Endothelial cell of umbilical vein (primary cell): Measurements from ENCODE around the gene PERM1. TPM values are rescaled to one million over a fixed set of nuclear protein-coding genes. Genes with fewer than 3 reads are reported as not detected.
A peak's percentile ranks its signal among the peaks of the same experiment; 100 is the strongest.

Experiments
- BruUV-seq: library from RNA; stranded (reverse); fragments of 400-500 nt; replicated peaks from 2 replicates; lab custom pipeline; 2021; lab: Mats Ljungman, UMichigan
- CTCF ChIA-PET: fragments of 300-600, 350-600 bp; sonication (Branson Sonifier 250); formaldehyde crosslinking; loops from one replicate; lab custom pipeline; 2021; ENCODE audit warnings: antibody characterized with exemption, inconsistent platforms; lab: Charles Lee
- POLR2A ChIA-PET: fragments of 300-600, 350-600 bp; sonication (Branson Sonifier 250); formaldehyde crosslinking; loops from one replicate; lab custom pipeline; 2021; ENCODE audit warnings: antibody characterized with exemption, inconsistent platforms; lab: Charles Lee
- DNase-seq: peaks from one replicate; pipeline ENCODE4 v3.0.0-alpha.2; 2011; ENCODE audit warnings: low read depth, low spot score
- FAIRE-seq: peaks from 2 replicates; lab custom pipeline; 2011; peaks lifted over from hg19 to GRCh38; lab: Jason Lieb, UNC
- H2AFZ ChIP-seq: 2 replicates; pipeline ENCODE4 v1.6.0; 2012; ENCODE audit warnings: low read depth, low read length, control low read depth, inconsistent platforms
- H3K27ac ChIP-seq: 2 replicates; pipeline ENCODE4 v1.5.1; 2011; ENCODE audit warnings: low read depth, mild to moderate bottlenecking, control low read depth, low read length, moderate library complexity; ENCODE audit not compliant: insufficient read depth
- H3K27me3 ChIP-seq, 2 experiments: 2 replicates each; pipeline versions ENCODE4 v1.6.0 to v1.6.1; 2011; ENCODE audit warnings: low read length in 2 of 2, mixed read lengths in 1 of 2; ENCODE audit not compliant: control insufficient read depth in 2 of 2, insufficient read depth in 2 of 2
- H3K36me3 ChIP-seq, 2 experiments: 2 replicates in 1 of 2; 3 replicates in 1 of 2; pipeline ENCODE4 v1.5.1; 2011; ENCODE audit warnings: low read length in 2 of 2, mild to moderate bottlenecking in 1 of 2, moderate library complexity in 1 of 2; ENCODE audit not compliant: control insufficient read depth in 2 of 2, insufficient read depth in 2 of 2; ENCODE audit errors: extremely low read depth in 1 of 2
- H3K4me1 ChIP-seq: 3 replicates; pipeline ENCODE4 v1.5.1; 2011; ENCODE audit warnings: mild to moderate bottlenecking, low read length; ENCODE audit not compliant: control insufficient read depth, insufficient read depth; ENCODE audit errors: extremely low read depth
- H3K4me2 ChIP-seq: 2 replicates; pipeline ENCODE4 v1.6.1; 2011; ENCODE audit warnings: low read length, control low read depth, mixed read lengths; ENCODE audit not compliant: insufficient read depth
- H3K4me3 ChIP-seq, 3 experiments: fragments of 200-600 bp in 1 of 3; sonication (generic), shearing (Covaris generic) in 1 of 3; replicated peaks in 1 of 3; 2 replicates each; pipeline ENCODE4 v1.5.1; 2011 to 2016; ENCODE audit warnings: control low read depth in 3 of 3, low read length in 3 of 3, mild to moderate bottlenecking in 2 of 3, inconsistent platforms in 1 of 3, low read depth in 1 of 3, moderate library complexity in 1 of 3; ENCODE audit not compliant: insufficient read depth in 1 of 3
- H3K79me2 ChIP-seq: 2 replicates; pipeline ENCODE4 v1.6.0; 2012; ENCODE audit warnings: low read length, inconsistent platforms; ENCODE audit not compliant: control insufficient read depth, insufficient read depth
- H3K9ac ChIP-seq: replicated peaks from 2 replicates; pipeline ENCODE3; 2011; ENCODE audit warnings: low read length, control low read depth; ENCODE audit not compliant: insufficient read depth; ENCODE audit errors: extremely low read depth
- H3K9me1 ChIP-seq: replicated peaks from 3 replicates; pipeline ENCODE4 v1.6.0; 2011; ENCODE audit warnings: mild to moderate bottlenecking, low read length; ENCODE audit not compliant: control insufficient read depth, insufficient read depth; ENCODE audit errors: extremely low read depth
- H3K9me3 ChIP-seq: replicated peaks from 2 replicates; pipeline ENCODE4 v1.5.1; 2012; ENCODE audit warnings: low read length, inconsistent platforms; ENCODE audit not compliant: control insufficient read depth, insufficient read depth
- H4K20me1 ChIP-seq: replicated peaks from 2 replicates; pipeline ENCODE3; 2011; ENCODE audit warnings: mild to moderate bottlenecking, low read length; ENCODE audit not compliant: control insufficient read depth, insufficient read depth; ENCODE audit errors: extremely low read depth
- EZH2 ChIP-seq: IDR thresholded peaks from 2 replicates; pipeline ENCODE4 v1.6.1; 2012; ENCODE audit warnings: borderline replicate concordance, low read depth, mild to moderate bottlenecking, moderate library complexity, low read length, inconsistent platforms; ENCODE audit not compliant: severe bottlenecking
- FOS ChIP-seq: IDR thresholded peaks from 2 replicates; pipeline ENCODE4 v1.6.1; 2011; ENCODE audit warnings: mild to moderate bottlenecking, low read length, moderate library complexity, borderline replicate concordance; ENCODE audit not compliant: insufficient read depth
- GATA2 ChIP-seq: IDR thresholded peaks from 2 replicates; pipeline ENCODE4 v1.7.0; 2011; ENCODE audit warnings: low read depth, mild to moderate bottlenecking, moderate library complexity, mixed read lengths, low read length; ENCODE audit not compliant: insufficient read length, insufficient read depth
- JUN ChIP-seq: IDR thresholded peaks from 2 replicates; pipeline ENCODE4 v1.6.1; 2011; ENCODE audit warnings: borderline replicate concordance, low read depth; ENCODE audit not compliant: insufficient read length, insufficient read depth
- MYC ChIP-seq: IDR thresholded peaks from one replicate; pipeline ENCODE4 v1.6.1; 2011; ENCODE audit warnings: mild to moderate bottlenecking, low read depth, low read length
- POLR2A ChIP-seq: IDR thresholded peaks from 2 replicates; pipeline ENCODE4 v1.6.1; 2012; ENCODE audit warnings: low read depth, mild to moderate bottlenecking, control low read depth, low read length
- POLR2AphosphoS5 ChIP-seq: IDR thresholded peaks from 2 replicates; pipeline ENCODE4 v1.6.1; 2012; ENCODE audit warnings: low read depth, mild to moderate bottlenecking, control low read depth, low read length, moderate library complexity; ENCODE audit not compliant: insufficient read depth
- dilution Hi-C: fragments of 300-500 bp; cut with MboI; formaldehyde crosslinking; loops from one replicate; pipeline ENCODE4 v1.15.0; 2019; ENCODE audit warnings: low sequenced_read_pairs; ENCODE audit not compliant: extremely low pct_ligation_motif_present
- intact Hi-C: fragments of 100-400 bp; cut with micrococcal nuclease; formaldehyde crosslinking; loops from one replicate; pipeline ENCODE4 v1.10.0; 2022
- polyA plus RNA-seq, 4 experiments: library from polyadenylated mRNA; depleted of rRNA in 3 of 4; stranded (reverse) in 3 of 4; unstranded in 1 of 4; fragments of >200 nt; gene quantifications; 2 replicates each; pipeline versions ENCODE4 v1.2.1 to v1.2.3, GENCODE V29; 2011 to 2012; ENCODE audit warnings: missing spikeins in 1 of 4
- total RNA-seq: library from RNA; stranded (reverse); gene quantifications from 2 replicates; pipeline ENCODE4 v1.2.3, GENCODE V29; 2021
- TF ChIP-seq, protein P1 (sequence below): IDR thresholded peaks from 2 replicates; pipeline ENCODE4 v1.6.1; 2011; ENCODE audit not compliant: insufficient read depth, insufficient read length
- TF ChIP-seq, protein P2 (sequence below), 2 donors: IDR thresholded peaks; 1 replicate in 1 of 2; 2 replicates in 1 of 2; pipeline ENCODE4 v1.5.1; 2011; ENCODE audit warnings: low read length in 2 of 2, mild to moderate bottlenecking in 2 of 2, moderate library complexity in 2 of 2, control low read depth in 1 of 2, inconsistent platforms in 1 of 2, low read depth in 1 of 2; ENCODE audit not compliant: insufficient read depth in 1 of 2; ENCODE audit errors: extremely low read depth in 1 of 2

PERM1 gene
- total and polyA plus RNA-seq, 2 donors (not counting 3 experiments of a cell fraction or from before 2014, with no cell fraction given) = not detected

DNA sequence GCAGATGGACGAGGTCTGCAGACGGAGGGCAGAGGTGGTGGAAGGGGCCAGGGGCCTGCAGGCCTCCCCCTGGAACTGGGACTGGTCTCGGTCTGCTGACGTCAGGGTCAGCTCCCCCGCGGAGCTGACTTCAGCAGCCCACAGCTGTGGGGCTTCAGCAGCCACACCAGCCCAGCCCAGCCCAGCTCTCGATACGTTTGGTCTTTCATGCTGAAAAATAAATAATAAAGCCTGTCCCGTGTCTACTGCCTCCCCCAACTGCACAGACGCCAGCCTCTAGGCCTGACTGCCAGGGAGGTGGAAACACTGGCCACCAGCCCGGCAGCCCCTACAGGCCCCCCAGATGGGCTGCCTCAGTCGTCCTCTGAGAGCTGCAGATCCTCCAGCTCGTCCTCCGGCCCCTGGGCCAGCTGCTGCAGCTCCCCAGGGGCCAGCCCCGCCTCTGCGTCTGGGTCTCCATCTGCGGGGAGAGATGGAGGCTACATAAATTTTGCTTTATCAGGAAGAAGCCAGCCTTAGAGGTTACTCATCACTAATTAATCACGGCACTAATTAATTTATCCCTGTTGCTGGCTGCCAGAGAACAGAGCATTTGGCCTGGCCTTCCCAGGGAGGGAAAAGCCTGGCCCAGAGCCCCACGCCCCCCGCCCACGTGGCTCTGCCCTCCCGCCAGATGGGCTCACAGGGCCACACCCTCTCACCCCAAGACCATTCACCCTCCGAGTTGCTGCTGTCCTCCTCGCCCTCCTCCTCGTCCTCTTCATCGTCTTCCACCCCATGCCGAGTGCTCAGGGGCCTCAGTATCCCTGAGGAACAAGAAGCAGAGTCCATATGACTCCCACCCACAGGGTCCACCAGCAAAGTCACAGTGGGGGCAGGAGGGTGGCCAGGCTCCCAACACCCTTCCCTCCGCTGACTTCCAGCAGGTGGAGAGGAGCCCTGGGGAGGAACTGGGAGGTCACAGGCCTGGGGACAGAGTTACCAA is 37.3 kb downstream of the PERM1 start:
- Histone ChIP-seq H3K27me3 (peaks cover 7 to 29% of the 10 kb centered on the region in 2 experiments), H3K36me3 (peaks cover 0 to 25% of the 10 kb centered on the region in 2 experiments), H3K4me3 (no peak overlapping the region), H4K20me1 (no peaks in the 10 kb centered on the region), H3K4me2 (no peak overlapping the region), H3K27ac (no peak overlapping the region), H3K79me2 (no peaks in the 10 kb centered on the region), H3K4me1 (peaks cover 12% of the 10 kb centered on the region), H3K9ac (no peak overlapping the region), H3K9me1 (no peaks in the 10 kb centered on the region), H2AFZ (no peak overlapping the region), H3K9me3 (no peaks in the 10 kb centered on the region)
- ChIA-PET POLR2A (no interaction called here), CTCF (interaction anchor here (1.1 to 1.6 kb wide), 2 partner anchors 15 to 75 kb away, joined by 3 to 7 read pairs; partner anchors contain the start of gene NOC2L)
- dilution Hi-C loops = no loop called here
- TF ChIP-seq MYC = no peak
- no peak for TF ChIP-seq FOS
- TF ChIP-seq, protein P1, sequence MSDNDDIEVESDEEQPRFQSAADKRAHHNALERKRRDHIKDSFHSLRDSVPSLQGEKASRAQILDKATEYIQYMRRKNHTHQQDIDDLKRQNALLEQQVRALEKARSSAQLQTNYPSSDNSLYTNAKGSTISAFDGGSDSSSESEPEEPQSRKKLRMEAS = no peak
- TF ChIP-seq GATA2 = no peak
- no peak for TF ChIP-seq POLR2AphosphoS5
- no peak for TF ChIP-seq POLR2A
- TF ChIP-seq, protein P2, sequence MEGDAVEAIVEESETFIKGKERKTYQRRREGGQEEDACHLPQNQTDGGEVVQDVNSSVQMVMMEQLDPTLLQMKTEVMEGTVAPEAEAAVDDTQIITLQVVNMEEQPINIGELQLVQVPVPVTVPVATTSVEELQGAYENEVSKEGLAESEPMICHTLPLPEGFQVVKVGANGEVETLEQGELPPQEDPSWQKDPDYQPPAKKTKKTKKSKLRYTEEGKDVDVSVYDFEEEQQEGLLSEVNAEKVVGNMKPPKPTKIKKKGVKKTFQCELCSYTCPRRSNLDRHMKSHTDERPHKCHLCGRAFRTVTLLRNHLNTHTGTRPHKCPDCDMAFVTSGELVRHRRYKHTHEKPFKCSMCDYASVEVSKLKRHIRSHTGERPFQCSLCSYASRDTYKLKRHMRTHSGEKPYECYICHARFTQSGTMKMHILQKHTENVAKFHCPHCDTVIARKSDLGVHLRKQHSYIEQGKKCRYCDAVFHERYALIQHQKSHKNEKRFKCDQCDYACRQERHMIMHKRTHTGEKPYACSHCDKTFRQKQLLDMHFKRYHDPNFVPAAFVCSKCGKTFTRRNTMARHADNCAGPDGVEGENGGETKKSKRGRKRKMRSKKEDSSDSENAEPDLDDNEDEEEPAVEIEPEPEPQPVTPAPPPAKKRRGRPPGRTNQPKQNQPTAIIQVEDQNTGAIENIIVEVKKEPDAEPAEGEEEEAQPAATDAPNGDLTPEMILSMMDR (IDR thresholded peaks at IDR 0.05; ENCODE audit: extremely low read depth in 1 of 2, insufficient read depth in 1 of 2, low read depth in 1 of 2, low read length in 2 of 2) = no peak
- TF ChIP-seq JUN = no peak
- no peak for TF ChIP-seq EZH2
- BruUV-seq = TSS peak; percentile 63
- intact Hi-C loops = no loop called here
- FAIRE-seq (no peak), DNase-seq (no peak)
